ENCODE results near the gene NFIA.

DNA sequence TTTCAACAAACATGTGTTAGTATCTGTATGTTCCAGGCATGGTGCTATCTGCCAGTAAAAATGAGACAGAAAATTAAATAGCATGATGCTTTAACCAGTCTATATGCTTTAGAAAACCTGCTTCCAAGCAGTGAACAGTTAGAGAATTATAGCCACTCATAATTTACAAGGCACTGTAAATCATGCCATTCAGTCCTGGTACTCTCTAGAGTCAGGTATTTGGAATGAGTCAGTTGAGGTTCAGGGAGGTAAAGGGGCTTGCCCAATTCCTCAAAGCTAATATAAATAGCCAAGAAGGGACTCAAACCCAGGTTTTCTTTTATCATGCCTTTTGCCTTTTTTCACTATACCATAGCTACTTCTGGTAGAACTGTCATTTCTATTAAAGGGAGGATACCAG, 184.4 kb downstream of the NFIA start:
- TF ChIP-seq, protein P1, sequence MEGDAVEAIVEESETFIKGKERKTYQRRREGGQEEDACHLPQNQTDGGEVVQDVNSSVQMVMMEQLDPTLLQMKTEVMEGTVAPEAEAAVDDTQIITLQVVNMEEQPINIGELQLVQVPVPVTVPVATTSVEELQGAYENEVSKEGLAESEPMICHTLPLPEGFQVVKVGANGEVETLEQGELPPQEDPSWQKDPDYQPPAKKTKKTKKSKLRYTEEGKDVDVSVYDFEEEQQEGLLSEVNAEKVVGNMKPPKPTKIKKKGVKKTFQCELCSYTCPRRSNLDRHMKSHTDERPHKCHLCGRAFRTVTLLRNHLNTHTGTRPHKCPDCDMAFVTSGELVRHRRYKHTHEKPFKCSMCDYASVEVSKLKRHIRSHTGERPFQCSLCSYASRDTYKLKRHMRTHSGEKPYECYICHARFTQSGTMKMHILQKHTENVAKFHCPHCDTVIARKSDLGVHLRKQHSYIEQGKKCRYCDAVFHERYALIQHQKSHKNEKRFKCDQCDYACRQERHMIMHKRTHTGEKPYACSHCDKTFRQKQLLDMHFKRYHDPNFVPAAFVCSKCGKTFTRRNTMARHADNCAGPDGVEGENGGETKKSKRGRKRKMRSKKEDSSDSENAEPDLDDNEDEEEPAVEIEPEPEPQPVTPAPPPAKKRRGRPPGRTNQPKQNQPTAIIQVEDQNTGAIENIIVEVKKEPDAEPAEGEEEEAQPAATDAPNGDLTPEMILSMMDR (optimal IDR thresholded peaks at IDR 0.05 in 1 of 3, IDR thresholded peaks at IDR 0.05 in 1 of 3, conservative IDR thresholded peaks at IDR 0.05 in 1 of 3; ENCODE audit: extremely low read depth in 1 of 3, insufficient read depth in 2 of 3, low read length in 3 of 3) = no peak
- no peak for TF ChIP-seq EZH2 (IDR thresholded peaks at IDR 0.05; ENCODE audit: low read length)
